Measurements from ENCODE around the gene CDK5RAP2.

GRCh38 chr9:120475341-120475740 lies 104.6 kb downstream of the CDK5RAP2 start:
- TF ChIP-seq CTCF (IDR thresholded peaks at IDR 0.05; ENCODE audit: low read depth, low read length) (no peak), POLR2A (IDR thresholded peaks at IDR 0.05; ENCODE audit: extremely low read depth, insufficient read length) (no peak)

Measured in NB4 (cell line).